HG02610 (cell line): ENCODE results near the gene UCKL1.
"Not testable (repeated sequence)": the region's sequence is repeated elsewhere in the genome, so short reads cannot be mapped to it uniquely, and the experiment has no call there.

Experiments
- ATAC-seq: cut with Tn5 transposase; IDR thresholded peaks from one replicate; pipeline ENCODE4 v1.9.1; 2021; ENCODE audit warnings: mild to moderate bottlenecking, moderate library complexity; ENCODE audit not compliant: unreplicated experiment

UCKL1 gene

GRCh38 chr20:63955827-63956663, at the start of gene UCKL1:
Gene UCKL1 (minus strand): TSS chr20:63956416. CDS start chr20:63956372, 44 bp downstream.
- ATAC-seq: peak; percentile 69

DNA sequence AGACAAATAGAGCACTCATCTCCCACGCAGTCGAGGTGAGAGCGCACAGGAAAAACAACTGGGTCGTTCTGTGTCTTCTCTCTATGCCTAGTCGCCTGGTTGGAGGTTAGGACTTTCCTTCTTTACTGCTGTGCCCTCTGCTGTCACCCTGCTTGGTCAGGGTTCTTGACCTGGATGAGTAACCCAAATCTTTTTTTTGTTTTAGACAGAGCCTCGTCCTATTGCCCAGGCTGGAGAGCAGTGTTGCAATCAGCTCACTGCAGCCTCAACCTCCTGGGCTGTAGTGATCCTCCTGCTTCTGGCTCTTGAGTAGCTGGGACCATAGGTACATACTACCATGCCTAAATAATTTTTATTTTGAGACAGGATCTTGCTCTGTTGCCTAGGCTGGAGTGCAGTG, 49.2 kb upstream of the UCKL1 start:
- ATAC-seq: no peak

- ATAC-seq: no peak
Observed at GRCh38 chr20:64003960-64004725, 47.9 kb upstream of the UCKL1 start.

DNA sequence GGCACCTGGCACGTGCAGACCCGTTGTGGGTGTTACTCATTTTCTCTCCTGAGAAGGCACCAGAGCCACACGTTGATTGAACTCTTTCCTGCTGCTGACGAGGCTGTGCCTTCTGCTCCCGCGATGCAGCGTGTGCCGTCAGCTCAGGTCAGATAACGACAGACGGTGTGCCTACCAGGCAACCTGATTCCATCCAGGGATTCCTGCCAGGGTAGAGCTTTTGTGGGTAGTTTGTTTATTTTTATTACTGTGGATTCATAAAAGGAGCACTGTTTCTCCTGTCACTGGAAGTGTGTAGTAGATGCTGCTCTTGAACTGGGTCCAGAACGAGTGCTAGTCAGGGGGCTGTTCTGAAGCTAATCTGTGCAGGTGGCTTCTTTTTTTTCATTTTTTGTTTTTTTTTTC, 45.4 kb upstream of the UCKL1 start:
- no peak for ATAC-seq

- ATAC-seq: no peak
Observed at GRCh38 chr20:64000906-64001305, 44.7 kb upstream of the UCKL1 start.

- no peak for ATAC-seq
Observed at GRCh38 chr20:63982937-63983336, 26.7 kb upstream of the UCKL1 start.

DNA sequence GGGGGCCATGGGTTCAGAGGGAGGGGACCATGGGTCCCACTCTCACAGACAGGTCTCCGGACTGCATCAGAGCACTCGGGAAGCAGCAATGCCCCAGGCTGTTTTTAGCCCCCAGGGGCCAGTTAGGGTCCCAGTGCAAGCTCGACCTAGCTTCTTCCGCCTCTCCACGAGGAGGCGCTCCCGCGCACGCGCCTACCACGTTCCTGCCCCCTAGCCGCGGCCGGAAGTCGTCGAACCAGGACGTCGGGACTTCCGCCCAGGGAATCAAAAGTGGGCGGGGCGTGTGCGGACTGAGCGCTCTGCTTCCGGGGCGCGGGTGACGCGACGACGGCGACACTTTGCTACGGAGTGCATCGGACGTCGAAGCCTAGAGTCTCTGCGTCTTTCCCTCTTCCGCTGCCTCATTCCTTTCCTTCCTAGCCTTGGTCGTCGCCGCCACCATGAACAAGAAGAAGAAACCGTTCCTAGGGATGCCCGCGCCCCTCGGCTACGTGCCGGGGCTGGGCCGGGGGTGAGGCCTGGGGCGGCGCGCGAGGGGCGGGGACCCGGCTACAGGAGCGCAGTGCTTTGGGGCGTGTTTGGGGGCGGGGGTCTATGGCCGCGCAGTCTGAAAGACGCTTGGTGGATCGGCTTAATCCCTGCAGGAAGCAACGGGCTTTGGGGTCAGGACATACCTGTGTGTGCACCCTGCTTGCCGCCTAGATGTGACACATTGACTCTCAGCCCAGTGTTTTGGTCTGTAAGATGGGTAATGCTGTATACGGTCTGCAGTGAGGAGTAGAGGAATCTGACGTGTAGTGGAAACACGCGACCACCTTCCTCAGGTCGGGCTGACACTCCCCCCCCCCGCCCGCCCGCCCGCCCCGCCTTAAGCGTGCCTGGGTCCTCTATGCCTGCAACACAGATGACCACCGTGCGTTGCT, 24.9 kb upstream of the UCKL1 start, which contains the start of gene PRPF6:
PRPF6 (plus strand) TSS at position 327 of the 923 bp plus-strand sequence; CDS start at position 441, 114 bp downstream.
- ATAC-seq: peak; percentile 53

- ATAC-seq: peak; percentile 0
Observed at GRCh38 chr20:63980317-63980805, 24.1 kb upstream of the UCKL1 start.

- ATAC-seq: peak; percentile 32
Observed at GRCh38 chr20:63979557-63980316, 23.5 kb upstream of the UCKL1 start, which contains the start of gene SAMD10. Gene SAMD10 (minus strand): TSS chr20:63979642. CDS start chr20:63979467, 175 bp downstream.

DNA sequence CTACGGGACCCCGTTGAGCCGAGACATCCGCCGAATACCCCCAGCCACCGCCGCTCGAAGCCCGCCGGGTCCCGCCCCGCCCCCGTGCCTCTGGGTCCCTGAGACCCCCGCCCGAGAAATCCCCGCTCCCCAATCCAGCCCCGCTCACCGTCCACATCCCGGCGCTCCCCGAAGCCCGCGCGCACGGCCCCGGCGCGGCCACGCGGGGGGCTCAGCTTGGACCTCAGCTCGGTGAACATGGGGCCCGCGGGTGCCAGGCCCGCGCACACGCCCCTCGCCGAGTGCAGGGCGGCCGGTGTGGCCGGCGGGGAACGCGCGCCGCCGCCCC, 23.0 kb upstream of the UCKL1 start:
- no peak for ATAC-seq

DNA sequence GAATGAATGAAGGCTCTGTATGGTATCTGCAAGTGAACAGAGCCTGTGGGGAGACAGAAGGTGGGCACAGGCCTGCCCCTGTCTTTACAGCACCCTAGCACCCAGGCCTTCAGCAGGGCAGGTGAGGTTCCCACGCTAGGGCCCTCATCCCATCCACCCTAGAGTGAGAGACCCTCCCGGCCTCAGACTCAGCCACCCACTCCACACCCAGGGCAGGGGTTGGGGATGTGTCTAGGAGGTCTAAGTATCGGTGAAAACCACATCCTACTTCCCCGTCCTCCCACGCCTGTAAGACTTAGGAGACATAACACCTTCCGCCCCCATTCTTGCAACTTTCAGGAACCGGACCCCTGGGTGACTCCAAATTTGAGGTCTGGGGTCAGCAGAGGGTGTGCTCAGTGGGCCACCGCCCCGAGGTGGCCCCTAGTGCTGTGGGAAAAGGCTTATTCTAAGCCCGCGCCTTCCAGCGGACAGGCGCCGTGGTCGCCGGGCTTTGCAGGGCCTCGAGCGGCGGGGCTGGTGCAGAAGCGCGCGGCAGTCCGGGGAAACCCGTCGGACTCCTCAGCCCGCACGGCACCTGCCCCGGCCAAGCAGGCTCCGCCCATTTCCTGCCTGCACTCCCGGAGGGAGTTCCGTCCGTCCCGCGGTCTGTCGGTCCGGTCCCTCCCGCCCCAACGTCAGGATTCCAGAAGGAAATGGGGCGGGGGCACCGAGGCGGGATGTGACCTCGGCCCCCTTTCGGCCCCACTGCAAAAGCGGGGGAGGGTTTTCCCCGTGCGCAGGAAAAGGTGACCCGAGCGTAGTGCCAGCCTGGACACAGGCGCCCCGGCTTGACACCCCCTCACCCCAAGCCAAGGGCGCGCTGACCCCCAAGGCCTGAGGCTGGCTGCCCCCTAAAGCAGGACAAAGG, 22.4 kb upstream of the UCKL1 start:
- peak; percentile 37 for ATAC-seq

GRCh38 chr20:63977739-63978276, 21.6 kb upstream of the UCKL1 start:
- no peak for ATAC-seq

DNA sequence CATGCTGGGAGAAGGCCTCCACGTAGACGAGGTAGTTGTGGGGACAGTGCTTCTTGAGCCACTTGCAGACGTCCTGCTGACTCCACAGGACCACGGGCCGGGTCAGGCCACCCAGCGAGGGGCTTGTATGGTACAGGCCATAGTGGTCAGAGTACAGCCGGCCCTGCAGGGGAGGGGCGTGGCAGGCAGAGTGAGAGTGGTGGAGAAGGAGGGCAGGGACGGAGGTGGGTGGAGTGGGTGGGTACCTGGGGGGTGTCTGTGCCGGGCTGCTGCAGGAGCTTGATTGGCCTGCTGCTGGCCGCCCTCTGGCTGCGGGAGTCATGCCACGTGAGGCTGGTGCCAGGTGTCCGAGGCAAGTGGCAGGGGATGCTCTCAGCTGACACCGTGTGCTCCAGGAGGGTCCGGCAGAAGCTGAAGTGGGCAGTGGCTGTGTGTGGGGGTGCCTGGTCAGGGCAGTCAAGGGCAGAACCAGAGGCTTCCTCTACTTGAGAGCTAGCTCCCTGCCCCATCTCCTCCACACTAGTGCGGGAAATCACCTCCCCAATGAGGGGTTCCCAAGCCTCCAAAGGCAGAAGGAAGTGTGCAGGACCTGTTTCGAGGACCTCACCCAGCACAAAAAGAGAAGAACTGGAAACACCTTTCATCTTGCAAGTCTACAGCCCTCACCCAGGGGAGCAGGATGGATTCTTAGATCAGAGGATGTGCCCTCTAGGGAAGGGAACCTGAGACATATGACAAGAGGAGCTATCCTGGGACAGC, 20.9 kb upstream of the UCKL1 start:
- no peak for ATAC-seq

GRCh38 chr20:63976511-63976910, 20.3 kb upstream of the UCKL1 start:
- not testable (repeated sequence) for ATAC-seq

- ATAC-seq: no peak
Observed at GRCh38 chr20:63974402-63975200, 18.4 kb upstream of the UCKL1 start.

DNA sequence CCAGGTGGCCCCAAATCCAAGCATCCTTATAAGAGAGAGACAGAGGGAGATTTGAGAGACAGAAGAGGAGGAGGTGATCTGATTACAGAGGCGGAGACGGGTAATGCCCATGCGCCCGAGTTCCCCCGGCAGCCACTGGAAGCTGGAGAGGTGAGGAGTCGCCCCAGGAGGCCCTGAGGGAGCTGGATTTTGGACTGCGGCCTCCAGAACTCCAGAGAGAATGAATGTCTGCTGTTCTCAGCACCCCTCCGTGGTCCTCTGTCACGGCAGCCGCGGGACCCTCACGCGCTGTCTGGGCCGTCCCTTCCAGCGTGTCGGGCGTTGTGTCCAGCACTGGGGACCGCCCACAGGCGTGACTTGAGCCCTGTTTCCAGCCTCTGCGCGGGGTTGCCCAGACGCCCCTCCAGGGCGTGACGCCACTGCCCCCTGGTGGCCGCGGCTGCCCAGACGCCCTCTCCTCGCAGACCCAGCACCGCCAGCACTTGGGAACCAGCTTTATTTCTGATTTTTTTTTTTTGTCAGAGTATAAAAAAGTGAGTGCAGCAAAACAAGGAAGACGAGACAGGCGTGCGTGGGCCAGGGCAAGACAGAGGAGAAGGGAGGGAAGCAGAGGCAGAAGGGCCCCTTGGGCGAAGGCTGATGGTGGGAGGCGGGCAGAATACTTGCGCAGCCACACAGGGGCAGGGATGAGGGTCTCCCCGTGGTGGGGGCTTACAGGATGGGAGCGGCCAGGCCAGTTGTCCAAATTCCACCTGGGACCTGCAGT, 17.6 kb upstream of the UCKL1 start:
- ATAC-seq: peak; percentile 31

- ATAC-seq: no peak
Observed at GRCh38 chr20:63973160-63973479, 16.9 kb upstream of the UCKL1 start.
